ENCODE data around the gene MCEE.

MCEE gene

GRCh38 chr2:71082402-71083252 lies 47.4 kb downstream of the MCEE start:
- peak; percentile 43 for DNase-seq (ENCODE audit: low read depth)

DNA sequence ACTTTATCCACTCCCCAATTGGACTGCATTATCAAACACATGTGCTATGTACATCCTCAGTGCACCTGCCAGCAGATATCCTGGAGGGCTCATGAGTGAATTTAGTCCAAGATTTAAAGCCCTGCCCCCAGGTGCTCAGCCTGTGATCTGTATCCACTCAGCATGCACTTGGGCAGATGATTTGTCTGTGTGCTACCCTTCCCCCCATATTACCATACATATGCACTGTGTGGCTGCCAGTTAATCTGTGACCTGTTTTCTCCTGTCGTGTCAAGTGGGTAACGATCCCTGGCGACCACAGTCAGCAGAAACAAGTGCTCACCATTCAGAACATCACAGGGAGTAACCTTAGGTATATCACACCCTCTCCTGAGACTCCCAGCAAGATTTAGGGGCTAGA lies 51.4 kb downstream of the MCEE start:
- DNase-seq (ENCODE audit: low read depth): no peak

GRCh38 chr2:71074893-71075395 lies 55.1 kb downstream of the MCEE start:
- no peak for DNase-seq (ENCODE audit: low read depth)

DNA sequence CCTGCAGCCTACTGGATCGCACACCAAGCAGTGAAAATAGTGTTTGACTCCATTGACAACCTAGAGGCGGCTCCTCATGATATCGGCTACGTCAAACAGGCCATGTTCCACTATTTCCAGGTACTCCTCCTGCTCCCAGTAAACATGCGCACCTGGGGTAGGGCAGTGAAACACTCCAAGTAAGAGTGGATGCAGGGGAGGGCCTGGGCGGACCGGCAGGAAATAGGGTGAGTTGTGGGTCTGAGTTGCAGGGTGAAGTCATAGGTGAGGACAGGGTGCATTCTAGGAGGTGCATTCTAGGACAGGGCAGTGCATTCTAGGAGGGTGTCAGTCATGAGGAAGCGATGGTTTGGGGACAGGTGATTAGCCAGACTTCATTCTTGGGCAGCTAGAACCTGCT lies 56.6 kb downstream of the MCEE start:
- no peak for DNase-seq (ENCODE audit: low read depth)

DNA sequence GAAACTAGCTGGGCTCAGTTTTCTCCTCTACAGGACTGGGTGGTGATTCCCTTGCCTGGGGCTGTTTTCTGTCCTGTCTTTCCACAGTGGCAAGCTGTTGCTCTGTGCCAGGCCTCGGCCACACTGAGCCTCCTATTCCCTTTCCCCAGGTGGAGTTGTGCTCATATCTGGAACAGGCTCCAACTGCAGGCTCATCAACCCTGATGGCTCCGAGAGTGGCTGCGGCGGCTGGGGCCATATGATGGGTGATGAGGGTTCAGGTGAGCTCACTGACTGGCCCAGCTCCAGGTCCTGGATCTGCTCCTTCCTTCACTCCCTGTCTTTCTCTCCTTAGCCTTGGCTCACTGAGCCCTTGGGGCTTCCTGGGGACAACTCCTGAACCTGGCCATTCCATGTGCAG lies 57.5 kb downstream of the MCEE start:
- no peak for DNase-seq (ENCODE audit: low read depth)

DNA sequence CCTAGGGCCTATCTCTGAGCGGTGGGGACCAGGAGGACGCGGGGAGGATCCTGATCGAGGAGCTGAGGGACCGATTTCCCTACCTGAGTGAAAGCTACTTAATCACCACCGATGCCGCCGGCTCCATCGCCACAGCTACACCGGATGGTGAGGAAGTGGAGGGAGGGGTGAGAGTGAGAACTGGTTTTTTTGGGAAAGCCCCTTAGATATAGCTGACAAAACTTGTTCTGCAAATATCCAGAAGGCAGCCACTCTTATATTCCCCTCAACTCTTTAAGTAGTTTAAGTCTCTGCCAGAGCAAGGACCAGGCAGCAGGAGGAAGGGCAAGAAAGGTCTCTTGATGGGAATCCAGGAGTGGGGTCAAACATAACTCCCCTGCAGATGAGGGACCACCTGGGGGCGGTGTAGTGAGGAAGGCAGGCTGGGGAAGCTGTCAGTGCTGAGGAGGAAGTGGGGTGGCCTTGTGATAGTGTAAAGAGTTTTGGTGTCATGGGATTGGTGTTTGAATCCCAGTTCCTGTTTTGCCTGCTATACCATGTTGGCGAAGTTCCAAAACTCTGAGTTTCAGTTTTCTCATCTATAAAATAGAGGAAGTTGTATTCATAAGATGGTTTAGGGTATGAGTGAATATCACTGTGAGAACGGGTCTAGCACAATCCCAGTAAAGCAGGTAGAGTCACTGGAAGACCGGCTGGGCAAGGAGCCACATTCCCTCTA lies 58.2 kb downstream of the MCEE start:
- no peak for DNase-seq (ENCODE audit: low read depth)

DNA sequence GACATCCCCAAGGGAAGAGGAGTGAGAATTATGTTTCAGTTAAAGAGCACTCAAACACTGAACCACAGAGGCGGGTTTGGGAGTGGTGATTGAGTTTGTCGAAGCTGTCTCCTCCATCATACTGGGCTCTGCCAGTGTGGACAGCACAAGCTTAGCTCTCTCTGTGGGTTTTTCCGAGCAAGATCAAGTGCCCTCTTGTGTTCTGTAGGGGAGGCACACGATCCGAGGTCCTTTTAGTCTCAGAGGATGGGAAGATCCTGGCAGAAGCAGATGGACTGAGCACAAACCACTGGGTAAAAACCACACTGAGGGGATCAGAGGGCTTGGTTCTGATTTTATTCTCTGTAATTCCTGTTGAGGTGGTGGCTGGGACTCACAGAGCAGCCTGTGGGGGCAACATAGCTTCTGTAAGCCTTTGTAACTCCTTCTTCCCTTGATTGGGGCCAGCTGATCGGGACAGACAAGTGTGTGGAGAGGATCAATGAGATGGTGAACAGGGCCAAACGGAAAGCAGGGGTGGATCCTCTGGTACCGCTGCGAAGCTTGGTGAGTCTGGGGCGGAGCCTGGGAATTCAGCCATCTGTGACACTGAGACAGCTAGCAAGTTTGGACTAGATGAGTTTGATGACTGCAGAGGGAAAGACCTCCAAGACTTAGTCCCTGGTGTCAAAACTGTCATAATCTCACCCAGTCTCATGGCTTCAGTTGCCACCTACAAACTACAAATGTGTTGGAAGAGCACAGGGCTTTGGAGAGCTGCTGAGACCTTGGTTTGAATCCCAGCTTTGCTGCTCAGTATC lies 59.5 kb downstream of the MCEE start:
- DNase-seq (ENCODE audit: low read depth): no peak

GRCh38 chr2:71069376-71069775 lies 60.7 kb downstream of the MCEE start:
- no peak for DNase-seq (ENCODE audit: low read depth)

DNA sequence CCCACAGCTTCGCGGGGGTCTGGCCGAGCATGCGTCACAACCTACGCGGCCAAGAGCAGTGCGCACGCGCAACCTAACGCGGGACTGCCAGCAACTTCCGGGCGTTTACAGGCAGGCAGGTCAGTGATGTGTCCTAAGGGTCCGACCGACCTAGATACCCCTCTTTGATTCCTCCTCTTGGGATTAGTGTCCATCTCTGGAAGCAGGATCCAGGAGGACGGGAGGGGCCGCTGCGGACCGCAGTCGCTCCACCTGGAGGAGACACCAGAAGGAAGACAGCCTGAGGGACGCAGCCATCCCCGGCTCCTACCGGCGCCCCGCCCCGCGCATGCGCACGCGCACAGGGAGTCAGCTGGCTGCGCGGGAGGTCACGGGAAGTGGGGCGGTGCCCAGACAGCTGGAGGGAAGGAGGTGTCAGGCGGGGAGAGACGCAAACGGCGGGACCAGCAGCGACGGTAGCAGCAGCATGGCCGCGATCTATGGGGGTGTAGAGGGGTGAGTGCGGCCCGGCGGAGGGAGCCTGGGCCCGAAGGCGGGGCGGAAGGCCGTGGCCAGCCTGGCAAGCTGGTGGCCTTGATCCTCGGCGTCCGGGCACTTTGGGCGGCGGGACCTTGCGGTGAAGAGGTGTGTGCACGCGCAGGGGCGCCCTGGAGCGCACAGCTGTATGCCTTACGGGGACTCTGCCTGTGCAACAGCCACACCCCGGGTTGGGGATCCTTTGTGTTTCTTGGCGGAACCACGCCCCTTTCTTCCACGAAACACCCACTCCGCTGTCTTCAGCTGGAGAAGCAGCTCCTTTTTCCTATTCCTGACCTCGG lies 61.6 kb downstream of the MCEE start, which contains the start of gene NAGK:
NAGK (plus strand) TSS at position 431 of the 818 bp plus-strand sequence; CDS start at position 467, 36 bp downstream.
- peak; percentile 92 for DNase-seq (ENCODE audit: low read depth)

GRCh38 chr2:71067567-71068217 lies 62.3 kb downstream of the MCEE start:
- DNase-seq (ENCODE audit: low read depth): no peak

DNA sequence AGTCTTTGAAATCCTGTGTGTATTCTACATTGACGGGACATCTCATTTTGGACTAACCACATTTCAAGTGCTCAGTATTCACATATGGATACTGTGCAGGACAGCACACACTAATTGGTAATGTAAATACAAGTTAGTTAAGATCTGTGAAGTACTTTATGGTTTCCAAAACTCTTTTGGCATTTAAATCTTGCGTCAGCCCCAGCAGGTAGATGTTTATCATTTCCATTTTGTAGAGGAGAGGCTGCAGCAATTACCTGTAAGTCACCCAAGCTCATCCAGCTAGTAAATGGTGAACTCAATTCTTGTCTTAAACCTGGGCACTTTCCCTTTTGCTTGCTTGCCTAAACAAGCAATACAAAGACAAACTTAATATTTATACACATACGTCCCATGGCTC lies 63.2 kb downstream of the MCEE start:
- DNase-seq (ENCODE audit: low read depth): no peak

DNA sequence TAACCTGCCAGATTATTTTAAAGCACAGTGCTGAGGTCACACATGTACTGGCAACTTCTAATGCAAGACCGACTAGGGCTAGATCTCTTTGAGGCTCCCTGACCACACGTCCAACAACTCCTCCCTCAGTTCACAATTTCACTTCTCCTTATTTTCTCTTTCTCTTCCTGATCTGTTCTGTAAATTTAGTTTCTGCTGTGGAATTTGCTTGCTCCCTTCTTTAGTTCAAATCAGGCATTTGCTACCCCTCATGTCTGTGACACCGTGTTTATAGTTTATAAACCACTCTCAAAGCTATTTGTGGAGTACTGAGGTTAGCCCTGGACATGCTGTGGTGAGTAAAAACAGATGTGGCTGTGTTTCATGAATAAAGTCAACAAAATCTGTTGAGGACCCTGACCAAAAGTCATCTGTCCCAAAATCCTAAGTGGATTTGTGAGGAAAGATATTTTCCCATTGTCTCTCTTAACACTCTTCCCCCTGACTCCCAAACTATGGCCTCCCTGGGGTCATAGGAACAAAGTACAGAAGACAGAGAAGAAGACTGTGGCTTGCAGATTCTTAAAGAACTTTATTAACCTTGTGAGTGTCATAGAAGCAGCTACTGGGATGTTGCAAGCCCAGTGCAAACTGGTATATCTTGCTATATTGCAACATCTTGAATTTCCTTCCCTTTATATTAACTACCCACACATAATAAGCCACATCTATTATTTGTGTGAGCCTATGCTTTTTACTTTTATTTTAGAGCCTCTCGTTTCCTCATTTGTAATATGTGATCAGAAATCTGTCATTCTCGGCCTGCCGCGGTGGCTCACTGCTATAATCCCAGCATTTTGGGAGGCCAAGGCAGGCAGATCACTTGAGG lies 65.0 kb downstream of the MCEE start:
- no peak for DNase-seq (ENCODE audit: low read depth)

DNA sequence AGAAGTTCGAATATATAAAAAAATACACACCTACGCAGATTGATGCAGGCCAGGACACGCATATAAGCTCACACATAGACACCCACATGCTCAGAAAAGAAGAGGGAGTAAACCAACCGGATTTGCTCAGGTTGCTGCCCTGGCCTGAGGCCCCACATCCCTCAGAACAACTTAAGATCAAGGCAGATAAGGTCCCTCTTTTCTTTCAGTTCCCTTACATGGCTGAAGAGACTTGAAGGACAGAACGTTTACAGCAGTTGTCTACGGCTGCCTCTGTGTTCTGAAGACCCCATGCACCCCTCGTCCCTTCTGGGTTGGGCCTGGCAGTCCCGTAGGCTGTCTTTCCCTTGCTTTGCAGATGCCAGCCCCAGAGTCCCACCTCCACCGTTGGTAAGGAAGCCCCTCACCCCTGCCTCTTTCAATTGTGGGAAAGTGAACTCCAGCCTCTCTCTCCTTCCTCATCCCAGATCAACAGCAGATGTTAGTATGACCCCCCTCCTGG lies 65.9 kb downstream of the MCEE start:
- no peak for DNase-seq (ENCODE audit: low read depth)

GRCh38 chr2:71063216-71063615 lies 66.8 kb downstream of the MCEE start:
- no peak for DNase-seq (ENCODE audit: low read depth)

DNA sequence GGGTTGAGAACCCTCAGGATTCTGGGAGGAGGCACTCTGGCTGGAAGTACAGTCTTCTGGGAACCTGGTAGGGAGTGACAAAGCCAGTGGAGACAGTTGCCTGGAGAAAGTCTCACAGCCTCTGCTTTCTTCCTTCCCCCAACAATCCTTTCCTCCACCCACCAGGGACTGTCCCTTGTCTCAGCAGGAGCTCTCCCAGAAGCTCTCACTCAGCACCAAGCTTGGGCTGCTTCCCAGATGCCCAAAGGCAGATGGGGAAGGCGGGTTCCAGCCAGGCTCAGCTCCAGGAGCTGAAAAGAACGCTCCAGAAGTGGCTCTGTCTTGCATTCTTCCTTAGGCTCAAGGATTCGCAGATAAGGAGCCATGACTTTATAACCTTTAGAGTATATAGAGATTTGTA lies 69.2 kb downstream of the MCEE start:
- DNase-seq (ENCODE audit: low read depth): no peak

DNA sequence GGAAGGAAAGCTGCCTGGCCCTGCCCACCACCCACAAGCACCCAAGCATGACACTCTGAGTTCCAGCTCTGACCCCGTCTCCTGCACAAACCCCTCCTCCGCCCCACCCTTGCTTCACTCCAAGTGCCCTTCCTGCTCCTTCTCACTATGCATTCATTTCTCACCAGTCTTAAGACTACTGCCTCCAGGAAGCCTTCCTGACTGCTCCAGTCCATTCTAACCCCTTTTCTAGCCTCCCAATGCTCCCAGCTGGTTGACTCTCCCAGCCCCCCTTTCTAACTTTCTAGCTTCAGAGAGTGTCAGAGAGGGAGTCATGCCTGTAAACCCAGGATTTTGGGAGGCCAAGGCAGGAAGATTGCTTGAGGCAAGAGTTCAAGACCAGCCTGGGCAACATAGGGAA lies 69.8 kb downstream of the MCEE start:
- no peak for DNase-seq (ENCODE audit: low read depth)
